CD4-positive, alpha-beta T cell treated with Interleukin-21 for 1 hour (primary cell): ENCODE results near the gene PRDM16.
"Not testable (repeated sequence)": the region's sequence is repeated elsewhere in the genome, so short reads cannot be mapped to it uniquely, and the experiment has no call there.

ENCODE experiments used
- DNase-seq: peaks from one replicate; pipeline ENCODE4 v3.0.0-alpha.2; 2020

Gene PRDM16

DNA sequence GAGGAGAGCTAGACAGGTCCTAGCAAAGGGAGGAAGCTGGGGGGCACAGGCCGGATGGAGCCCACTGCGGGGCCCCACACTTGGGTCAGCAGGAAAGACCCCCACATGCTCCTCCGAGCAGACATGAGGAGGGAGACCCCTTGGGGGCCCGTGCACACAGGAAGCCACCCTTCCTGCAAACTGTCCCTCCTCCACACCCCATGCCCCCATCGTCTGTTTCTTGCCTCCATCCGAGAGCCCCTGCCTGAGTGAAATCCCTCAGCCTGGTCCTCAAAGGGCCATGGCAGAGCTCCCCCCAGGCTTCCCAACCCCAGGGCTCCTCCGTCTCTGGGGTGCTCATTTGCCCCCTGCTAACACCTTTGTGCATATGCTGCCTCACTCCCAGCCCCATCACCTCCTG, 168.0 kb downstream of the PRDM16 start:
- DNase-seq, result no peak

DNA sequence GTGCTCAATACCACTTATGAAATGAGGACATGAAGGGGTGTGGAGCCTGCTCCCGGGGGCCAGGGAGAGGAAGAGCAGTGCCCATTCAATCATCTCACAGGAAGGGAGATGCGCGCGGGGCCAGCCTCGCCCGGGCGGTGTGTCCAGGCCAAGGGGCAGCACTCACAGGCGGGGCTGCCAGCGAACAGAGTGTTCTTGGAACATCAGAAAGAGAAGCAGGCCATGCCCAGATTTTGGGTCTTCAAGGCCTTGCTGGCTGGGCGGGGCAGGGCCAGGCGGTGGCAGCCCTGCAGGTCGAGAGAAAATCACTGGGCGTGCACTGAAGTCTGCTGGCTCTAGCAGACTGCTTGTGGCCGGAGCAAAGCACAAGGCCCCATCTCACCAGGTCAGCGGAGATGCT, 168.6 kb downstream of the PRDM16 start:
- DNase-seq, result no peak

DNA sequence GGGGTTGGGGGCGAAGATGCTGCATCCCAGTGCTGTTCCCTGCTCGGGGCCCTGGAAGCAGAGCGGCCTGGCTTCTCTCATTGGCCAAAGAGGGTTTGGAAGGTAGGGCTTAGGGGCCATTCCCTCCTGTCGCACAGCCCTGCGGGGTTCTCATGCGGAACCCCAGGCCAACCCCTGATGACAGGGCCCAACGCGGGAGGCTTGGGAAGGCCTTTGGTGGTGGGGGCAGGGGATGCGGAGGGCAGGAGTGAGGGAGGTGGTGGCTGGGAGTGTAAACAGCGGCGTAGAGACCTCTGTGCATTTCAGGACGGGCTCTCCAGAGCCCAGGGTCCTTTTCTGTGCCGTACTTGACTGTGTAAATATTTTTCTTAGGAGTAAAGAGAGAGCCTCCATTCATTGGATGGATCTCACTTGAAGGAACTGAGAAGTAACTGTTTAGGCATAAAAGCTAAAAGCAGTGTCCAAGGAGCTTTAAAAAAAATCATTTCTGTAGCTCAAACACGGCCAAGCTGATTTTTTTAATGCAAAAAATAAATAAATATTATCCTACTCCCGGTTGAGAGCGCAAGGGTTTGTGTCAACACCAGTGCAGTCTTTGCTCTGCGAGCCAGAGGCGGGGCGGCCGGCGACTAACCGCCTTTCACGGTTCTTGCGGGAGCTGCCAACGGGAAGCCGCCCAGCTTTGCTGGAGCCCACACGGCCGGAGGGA, 169.1 kb downstream of the PRDM16 start:
- no peak for DNase-seq

DNA sequence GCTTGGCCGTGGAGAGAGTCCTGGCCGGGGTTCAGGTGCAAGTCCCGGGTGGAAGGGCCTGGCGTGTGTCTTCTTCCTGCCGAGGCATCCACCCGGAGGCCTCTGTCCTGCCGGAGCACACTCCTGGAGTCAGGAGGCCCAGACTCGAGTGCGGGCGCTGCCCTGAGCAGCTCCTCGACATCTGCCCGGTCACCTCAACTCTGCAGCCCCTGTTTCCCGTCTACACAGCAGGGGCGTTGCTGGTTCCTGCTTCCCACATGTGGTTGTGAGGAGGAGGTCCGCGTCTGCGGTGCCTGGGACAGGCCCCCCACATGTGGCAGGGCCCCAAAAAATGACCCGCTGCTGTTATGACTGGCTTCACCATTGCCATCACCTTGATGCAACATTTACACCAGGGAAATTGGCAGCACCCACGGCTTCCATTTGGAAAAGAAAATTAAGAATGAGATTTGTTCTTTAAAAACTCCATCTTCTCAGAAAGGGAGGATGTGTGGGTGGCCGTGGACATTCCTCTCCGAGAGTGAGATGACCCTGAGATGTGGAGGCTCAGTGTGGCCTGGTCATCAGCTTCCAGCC, 169.8 kb downstream of the PRDM16 start:
- no peak for DNase-seq

DNA sequence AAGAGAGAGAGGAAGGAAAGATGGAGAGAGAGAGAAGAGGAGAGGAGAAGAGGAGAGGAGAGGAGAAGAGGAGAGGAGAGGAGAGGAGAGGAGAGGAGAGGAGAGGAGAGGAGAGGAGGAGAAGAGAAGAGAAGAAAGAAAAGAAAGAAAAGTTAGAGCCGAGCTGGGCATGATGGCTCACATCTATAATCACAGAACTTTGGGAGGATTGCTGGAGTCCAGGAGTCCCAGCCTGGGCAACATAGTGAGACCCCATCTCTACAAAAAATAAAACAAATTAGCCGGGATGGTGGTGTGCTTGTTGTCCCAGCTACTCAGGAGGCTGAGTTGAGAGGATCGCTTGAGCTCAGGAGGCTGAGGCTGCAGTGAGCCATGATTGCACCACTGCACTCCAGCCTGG, 171.0 kb downstream of the PRDM16 start:
- DNase-seq, result not testable (repeated sequence)

DNA sequence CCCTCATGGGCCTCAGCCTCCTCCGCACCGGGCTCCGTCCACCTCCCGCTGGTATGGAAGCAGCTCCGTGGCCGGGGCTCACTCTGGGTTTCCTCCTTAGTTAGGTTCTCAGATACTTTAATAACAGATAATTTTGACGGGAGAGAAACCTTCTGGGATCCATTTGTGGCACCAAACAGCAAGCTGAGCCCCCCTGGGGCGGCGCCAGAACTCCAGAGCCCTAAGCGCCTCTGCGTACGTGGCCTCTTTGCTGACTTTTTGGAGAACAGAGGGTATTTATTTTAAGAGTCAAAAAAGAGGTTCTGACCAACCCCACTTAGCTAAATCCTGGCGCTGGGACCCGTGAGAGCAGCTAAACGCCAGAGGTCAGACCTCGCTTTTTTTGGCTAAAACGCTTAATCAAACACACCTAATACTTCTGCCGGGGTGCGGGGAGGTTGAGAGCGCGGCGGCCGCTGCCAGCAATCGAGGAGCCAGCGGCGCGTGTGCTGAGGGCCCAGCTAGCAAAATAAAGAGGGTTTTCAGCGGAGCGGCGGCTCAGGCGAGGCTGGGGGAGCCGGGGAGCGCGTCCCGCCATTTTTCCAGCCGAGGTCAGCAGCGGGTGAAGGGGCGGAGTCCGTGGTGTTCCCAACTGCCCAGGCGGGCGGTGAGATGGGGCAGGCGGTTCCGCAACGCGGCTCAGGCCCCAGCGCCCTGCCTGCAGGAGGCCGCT, 171.7 kb downstream of the PRDM16 start:
- no peak for DNase-seq

DNA sequence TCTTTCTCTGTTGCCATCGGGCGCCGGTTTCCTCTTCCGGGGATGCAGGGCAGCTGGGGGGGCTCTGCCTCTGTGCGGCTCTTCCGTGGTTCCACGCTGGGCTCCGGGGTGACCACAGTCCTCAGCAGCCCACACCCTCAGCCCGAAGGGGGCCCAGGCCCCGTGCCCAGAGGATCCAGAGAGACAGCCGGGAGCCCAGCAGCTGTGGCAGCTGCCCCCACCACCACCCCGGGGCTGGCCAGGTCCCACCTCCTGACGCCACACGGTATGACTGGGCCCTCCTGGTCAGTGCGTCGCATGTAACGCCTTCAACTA, 172.2 kb downstream of the PRDM16 start:
- no peak for DNase-seq

DNA sequence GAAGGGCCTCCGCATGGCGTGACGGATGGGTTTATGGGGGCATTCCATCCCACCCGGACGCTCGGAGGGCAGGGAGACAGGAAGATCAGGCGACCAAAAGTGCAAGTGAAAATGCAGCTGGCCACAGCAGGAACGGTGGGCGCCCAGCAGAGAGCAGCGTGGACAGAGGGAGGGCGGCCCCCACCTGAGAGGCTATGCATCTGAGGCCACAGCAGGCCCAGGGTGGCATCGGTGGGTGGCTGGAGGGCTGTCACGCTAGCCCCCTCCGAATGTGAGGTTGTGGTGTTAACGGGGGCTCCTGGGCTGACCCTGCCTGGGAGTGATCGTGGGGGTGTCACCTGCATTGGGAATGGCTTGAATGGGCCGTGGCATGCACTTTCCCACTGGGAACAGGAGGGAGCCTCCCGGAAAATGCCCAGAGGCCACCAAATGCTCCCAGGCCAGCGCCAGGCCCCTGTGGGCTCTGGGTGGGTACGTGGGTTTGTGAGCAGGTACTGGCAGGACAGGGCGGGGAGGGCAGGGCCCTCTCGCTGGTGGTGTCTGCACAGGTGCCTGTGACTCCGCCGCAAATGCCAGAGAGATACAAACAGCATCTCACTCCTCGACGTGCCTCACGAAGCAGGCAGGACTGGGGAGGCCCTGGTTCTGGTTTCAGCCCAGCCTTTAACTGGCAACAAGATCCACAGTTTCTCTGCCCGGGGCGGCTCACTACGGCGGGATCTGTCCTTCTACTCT, 172.8 kb downstream of the PRDM16 start:
- DNase-seq, result no peak

DNA sequence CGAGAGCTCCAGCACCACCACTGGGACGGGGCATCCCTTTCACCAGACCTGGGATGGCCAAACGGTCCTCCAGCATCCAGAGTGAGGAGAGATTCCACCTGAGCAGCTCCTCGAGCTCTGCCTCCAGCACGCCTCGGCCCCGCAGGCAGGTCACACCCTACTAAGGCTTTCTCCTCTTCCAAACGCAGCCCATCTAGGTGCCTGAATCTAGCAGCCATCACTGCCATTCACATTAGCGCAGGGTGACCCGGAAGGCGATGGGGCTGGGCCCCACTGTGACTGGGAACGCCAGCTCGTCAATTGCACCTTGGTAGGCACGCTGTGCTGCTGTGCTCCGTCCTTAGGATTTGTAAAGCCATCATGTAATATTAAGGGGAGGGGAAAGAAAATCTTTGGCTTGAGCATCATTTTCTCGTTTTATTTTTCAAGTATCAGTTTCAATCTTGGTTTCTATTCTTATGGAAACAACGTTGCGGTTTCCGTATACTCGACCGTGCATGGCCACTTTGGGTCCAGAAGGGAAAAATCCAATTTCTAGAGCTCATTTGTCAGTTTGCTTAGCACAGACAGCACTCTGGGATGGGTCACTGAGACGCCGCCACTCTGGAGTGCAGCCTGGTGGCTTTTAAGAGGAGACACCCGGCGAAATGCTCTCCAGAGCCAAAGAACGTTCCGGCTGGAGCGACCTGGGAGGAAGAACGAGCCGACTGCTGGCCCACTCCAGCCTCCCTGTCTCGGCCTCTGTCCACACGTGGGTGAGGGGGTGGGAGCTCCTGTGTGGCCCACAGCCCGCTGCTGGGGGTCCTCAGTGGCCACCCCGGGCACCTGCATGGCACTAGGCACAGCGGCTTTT, 173.6 kb downstream of the PRDM16 start:
- DNase-seq, result no peak

DNA sequence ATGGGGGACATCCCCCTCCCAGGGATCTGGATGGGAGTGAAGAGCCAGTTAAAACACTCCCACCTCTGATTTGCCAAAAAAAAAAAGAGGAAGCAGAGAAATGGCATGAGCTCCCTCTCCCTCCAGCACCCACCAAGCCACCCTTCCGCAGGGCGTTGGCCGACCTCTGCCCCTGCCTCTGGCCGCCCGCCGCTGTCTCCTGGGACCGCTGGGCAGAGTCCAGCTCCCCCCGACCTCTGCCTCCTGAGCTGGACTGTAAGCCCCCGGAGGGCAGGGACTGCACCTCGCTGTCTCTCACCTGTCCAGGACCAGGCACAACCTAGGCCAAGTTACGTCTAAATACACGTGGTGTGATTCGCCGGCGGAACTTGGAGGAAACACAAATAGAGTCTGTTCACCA, 174.3 kb downstream of the PRDM16 start:
- no peak for DNase-seq

DNA sequence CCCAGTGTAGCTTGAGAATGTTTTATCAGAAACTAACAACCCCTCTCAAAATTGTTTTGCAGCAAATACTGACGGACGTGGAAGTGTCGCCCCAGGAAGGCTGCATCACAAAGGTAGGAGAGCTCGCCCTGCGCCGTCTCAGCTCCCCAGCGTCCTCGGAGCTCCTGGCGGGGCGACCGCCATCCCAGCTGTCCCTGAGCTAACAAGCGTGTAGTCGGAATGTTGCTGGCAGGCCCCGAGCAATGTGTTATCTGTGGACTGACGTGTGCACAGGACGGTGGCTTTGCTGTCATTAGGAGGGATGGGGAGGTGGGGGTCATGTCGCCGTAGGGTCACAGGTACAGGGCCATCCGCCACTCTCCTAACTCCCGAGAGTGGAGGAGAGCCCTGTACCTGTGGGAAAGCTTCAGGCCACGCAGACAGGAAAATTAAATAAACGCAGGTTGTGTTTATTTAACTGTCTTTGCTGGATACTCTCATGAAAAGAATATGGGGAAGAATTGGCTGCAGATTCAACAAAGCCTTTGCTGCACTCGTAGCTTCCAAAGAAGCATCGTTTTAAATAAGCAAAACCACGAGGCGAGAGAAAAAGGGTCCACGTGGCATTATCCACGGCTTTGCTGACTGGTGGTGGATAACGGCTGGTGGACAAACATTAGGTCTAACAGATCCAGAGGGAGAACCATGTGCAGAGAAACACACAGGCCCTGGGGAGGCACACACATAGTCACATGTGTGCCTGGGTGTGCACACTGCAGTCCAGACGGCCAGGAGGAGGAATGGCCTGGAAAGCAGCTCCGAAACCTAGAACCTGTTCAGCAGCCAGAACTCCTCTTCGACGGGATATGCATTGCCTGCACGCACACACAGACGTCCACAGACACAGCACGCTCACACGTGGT, 175.3 kb downstream of the PRDM16 start:
- no peak for DNase-seq

DNA sequence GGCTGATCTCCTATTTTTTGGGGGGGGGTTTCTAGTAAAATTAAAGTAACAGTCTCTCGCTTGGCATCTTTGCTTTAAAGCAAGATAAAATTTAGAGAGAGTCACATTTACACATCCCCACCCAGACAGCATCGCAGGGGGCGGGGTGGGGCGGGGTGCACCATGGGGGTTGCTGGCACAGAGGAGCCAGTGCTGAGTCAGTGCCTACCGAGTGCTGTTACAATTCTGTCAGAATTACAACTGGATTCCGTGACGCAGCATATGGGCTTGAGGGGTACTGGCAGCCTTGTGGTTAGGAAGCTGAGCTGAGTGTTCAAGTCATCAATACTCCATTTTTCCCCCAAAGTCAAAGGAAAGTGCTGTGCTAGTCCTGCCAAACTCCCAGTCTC, 175.9 kb downstream of the PRDM16 start:
- no peak for DNase-seq

DNA sequence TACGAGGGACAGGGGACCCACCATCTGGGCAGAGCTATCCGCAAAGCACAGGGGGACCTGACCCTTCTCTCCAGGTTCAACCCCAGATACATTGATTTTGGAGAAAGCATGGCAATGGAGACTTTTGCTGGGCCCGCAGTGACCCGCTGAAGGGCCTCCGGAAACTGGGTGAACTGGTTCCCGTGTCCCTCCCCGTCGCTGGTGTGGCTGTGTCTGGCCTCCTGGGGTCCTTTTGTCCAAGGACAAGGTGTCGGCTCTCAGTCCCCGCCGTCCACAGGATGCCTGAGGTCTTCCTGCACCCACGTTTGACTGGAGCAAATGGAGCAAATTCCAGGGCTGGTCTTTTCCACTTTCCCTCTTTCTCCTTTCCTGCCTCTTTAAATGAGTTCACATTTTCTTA, 176.3 kb downstream of the PRDM16 start:
- DNase-seq, result no peak

DNA sequence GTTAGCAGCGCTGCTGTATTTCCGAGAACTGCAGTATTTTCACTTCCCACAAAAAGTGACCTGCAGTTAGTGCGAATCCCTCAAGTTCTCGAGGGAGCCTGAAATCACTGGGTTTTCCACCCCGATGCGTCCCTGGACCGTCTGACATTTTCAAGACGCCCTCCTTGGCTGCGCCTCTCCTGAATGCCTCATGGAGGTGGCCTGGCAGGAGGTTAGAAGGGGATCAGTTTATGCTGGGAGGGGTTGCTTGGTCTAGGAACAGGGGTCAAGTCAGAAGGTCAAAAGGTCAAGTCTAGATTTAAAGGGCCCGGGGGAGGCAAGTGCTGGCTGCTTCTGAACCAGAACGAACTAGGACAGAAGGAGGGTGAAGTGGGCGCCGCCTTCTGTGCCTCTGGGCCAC, 176.8 kb downstream of the PRDM16 start:
- no peak for DNase-seq

DNA sequence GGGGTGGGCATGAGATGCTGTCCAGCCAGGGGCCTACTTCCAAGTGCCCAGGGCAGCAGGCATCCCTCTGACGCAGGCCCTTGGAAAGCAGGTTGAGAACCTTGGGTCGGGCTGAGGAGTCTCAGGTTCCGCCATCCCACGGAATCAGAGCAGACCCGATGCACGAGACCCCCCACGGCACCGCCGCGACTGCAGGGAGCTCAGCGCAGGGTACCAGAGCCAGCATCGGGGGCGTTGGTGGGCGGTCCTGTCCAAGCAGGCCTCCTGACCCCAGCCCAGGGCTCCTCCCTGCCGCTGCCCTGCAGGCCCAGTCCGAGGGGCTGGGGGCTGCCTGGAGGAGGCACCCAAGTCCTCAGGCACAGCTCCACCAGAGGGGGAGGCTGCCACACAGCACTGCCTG, 177.2 kb downstream of the PRDM16 start:
- DNase-seq, result no peak

DNA sequence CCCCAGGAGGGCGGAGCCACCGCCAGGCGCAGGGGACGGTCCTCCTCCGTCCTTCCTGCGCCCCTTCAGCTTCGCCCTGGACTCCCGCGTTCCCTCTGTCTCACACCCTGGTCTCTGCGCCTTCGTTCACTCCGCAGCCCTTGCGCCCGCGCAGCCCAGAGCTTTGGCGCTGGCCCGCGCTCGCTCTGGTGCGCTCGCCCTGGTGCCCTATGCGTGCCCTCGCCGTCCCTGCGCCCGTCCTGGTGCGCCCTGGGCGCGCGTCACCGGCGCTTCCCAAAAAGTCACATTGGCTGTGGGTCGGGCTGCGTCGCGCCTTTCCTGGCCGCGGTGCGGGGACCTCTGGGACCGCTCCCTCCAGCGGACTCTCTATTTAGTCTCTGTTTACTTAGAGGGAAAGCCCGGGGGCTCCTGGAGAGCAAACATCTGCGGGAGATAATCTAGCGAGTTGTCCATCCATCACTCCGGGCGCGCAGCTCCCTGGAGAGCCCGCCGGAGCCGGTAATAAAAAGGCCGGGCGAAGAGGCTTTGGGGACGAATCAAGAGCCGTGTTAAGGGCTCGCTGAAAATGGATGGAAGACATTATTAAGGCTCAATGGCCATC, 178.6 kb downstream of the PRDM16 start:
- DNase-seq, result no peak

DNA sequence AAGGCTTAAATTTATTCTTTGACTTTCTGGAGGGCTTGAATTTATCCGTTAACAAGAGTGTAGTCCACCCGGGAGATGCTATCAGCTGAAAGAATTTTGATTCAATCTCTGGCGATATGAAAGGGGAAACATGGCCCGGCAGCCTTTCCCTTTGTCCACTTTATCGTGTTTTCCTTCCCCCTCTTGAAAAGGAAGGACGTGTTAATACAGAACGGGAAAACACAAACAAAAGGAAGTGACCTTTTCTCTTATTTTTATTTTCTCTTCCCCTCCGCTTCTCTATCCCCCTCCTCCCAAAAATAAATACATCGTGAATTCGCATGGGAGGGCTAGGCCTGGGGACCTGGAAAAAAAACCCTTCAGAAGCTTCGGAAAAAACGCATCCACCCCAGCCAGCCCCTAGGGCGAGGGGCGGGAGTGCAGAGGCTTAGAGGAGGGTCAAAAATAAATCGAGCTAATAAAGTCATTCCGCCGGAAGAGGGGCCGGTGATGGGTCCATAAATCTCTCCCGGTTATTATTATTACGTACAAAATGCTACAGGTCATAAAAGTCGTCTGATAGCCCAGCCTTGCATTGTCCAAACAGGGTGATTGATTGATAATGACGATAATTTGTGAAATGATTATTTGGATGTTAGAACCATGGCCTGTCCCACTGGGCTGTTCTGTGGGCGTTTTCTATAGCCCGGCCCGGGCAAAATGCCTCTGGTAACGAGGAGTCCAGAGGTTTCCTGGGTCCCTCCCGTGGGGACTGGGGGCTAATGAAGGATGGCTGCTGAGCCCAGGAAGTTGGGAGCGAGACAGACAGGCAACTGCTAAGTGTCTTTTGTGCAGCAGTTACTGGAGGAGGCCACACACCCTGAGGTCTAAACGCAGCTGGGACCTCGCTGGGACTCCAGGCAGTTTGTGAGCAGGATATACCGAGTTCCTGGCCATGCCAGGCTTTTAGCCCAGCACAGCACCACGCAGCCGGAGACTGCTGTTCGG, 179.4 kb downstream of the PRDM16 start:
- no peak for DNase-seq

DNA sequence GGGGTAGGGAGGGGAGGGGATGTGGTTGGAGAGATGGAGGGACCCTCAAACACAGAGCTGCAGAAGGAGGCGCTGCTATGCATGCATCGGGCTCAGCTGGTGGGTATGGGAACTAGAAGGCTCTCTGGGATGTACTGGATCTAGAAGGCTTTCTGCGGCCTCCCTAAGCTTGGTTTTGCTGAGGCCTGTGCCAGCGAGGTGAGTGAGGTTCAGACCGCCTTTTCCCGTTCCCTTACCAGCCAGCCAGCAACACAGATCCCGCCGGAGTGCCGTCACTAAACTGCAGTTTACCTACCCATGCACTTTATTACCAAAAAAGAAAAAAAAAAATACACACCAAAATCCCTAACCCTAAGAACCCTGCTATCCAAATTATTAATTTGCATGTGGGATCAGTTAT, 180.2 kb downstream of the PRDM16 start:
- DNase-seq, result no peak

DNA sequence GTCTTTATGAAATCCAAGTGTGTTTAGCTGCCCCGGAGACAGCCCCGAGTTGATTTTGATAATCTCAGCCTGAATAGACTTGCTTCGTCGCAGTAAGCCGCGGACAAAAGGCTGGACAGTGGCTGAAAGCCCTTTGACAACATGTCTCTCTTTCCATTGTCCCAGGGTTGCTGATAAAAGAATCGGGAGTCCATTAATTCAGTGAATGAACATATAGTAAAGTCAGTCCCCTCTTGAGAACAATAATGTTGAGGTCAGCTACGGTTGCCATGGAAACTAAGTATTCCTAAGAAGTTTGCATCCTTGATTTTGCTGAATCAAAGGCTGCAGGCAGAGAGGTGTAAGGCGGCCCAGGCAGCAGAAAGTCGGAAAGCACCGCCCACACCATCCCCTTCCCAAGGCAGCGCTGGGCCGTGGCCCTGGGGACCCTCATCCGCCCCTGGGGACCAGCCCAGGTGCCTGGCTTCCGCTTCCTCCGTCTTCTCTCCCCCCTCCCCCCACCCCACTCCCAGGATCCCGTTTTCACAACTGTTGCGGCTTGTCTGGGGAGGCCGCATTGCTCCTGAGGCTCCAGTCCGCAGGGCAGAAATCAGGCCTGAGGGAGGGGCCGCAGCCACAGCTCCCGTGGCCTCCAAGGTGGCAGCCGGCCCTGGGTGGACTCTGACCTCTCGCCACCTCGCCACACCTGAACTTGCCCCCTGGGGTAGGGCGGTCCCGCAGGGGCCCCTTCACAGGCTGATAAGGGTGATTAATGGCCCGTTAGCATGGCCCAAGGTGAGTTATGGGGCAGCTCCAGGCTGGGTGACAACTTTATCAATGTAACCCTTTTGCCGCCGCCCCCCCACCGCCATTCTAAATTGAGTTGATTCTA, 180.9 kb downstream of the PRDM16 start:
- no peak for DNase-seq
